IMR-90 (cell line): Measurements from ENCODE around the gene RNF125. TPM values are rescaled to one million over a fixed set of nuclear protein-coding genes. Genes with fewer than 3 reads are reported as not detected.

Experiments used
- ATAC-seq: fragments of 200-7000 bp; cut with Tn5 transposase; 2 replicates; pipeline ENCODE4 v1.9.1; 2020; ENCODE audit warnings: low read depth, mild to moderate bottlenecking, moderate library complexity
- BruUV-seq: library from RNA; stranded (reverse); fragments of 400-500 nt; replicated peaks from 2 replicates; lab custom pipeline; 2021; lab: Mats Ljungman, UMichigan
- CTCF ChIA-PET: fragments of 300-600 bp; formaldehyde crosslinking; extraction: SDS; loops from one replicate; lab custom pipeline; 2021; ENCODE audit warnings: antibody characterized with exemption; lab: Yijun Ruan, JAX
- POLR2A ChIA-PET: fragments of 300-600 bp; sonication (Branson Sonifier 250); formaldehyde crosslinking; loops from one replicate; lab custom pipeline; 2022; ENCODE audit warnings: antibody characterized with exemption; ENCODE audit not compliant: unreplicated experiment; lab: Charles Lee
- DNase-seq: peaks from one replicate; pipeline ENCODE4 v3.0.0; 2013
- H2AFZ ChIP-seq: replicated peaks from 2 replicates; pipeline ENCODE3; 2013; ENCODE audit warnings: low read length, mild to moderate bottlenecking; ENCODE audit not compliant: poor library complexity
- H2AK5ac ChIP-seq: 2 replicates; pipeline ENCODE4 v1.6.1; 2013; ENCODE audit warnings: low read depth, low read length, inconsistent platforms
- H2AK9ac ChIP-seq: replicated peaks from 2 replicates; pipeline ENCODE3; 2013; ENCODE audit warnings: mild to moderate bottlenecking, low read depth, low read length, moderate library complexity; ENCODE audit not compliant: poor library complexity
- H2BK120ac ChIP-seq: 2 replicates; pipeline ENCODE4 v1.6.1; 2013; ENCODE audit warnings: low read depth, low read length, inconsistent platforms
- H2BK15ac ChIP-seq: 3 replicates; pipeline ENCODE4 v1.6.1; 2013; ENCODE audit warnings: low read depth, low read length, inconsistent platforms
- H2BK20ac ChIP-seq: 2 replicates; pipeline ENCODE4 v1.6.1; 2013; ENCODE audit warnings: low read depth, mild to moderate bottlenecking, inconsistent platforms, low read length, moderate library complexity
- H2BK5ac ChIP-seq: 2 replicates; pipeline ENCODE4 v1.6.1; 2013; ENCODE audit warnings: mild to moderate bottlenecking, low read depth, low read length, inconsistent platforms; ENCODE audit not compliant: poor library complexity, severe bottlenecking
- H3K14ac ChIP-seq: replicated peaks from 2 replicates; pipeline ENCODE4 v1.6.1; 2013; ENCODE audit warnings: low read depth, low read length, inconsistent platforms
- H3K18ac ChIP-seq: 2 replicates; pipeline ENCODE4 v1.6.1; 2013; ENCODE audit warnings: low read depth, low read length, control low read depth
- H3K23ac ChIP-seq: 2 replicates; pipeline ENCODE4 v1.6.1; 2013; ENCODE audit warnings: low read depth, low read length, inconsistent platforms
- H3K27ac ChIP-seq: 2 replicates; pipeline ENCODE4 v1.5.1; 2013; ENCODE audit warnings: mild to moderate bottlenecking, control low read depth, low read length; ENCODE audit not compliant: insufficient read depth
- H3K27me3 ChIP-seq: 2 replicates; pipeline ENCODE4 v1.6.1; 2013; ENCODE audit warnings: low read length; ENCODE audit not compliant: control insufficient read depth, insufficient read depth
- H3K36me3 ChIP-seq: 2 replicates; pipeline ENCODE4 v1.6.1; 2013; ENCODE audit warnings: low read length, mixed read lengths; ENCODE audit not compliant: control insufficient read depth, insufficient read depth
- H3K4ac ChIP-seq: 2 replicates; pipeline ENCODE4 v1.6.1; 2013; ENCODE audit warnings: low read depth, low read length, inconsistent platforms
- H3K4me1 ChIP-seq: 2 replicates; pipeline ENCODE4 v1.6.1; 2013; ENCODE audit warnings: low read length, mixed read lengths; ENCODE audit not compliant: control insufficient read depth, insufficient read depth
- H3K4me2 ChIP-seq: 2 replicates; pipeline ENCODE4 v1.6.1; 2013; ENCODE audit warnings: low read depth, mild to moderate bottlenecking, control low read depth, low read length, moderate library complexity
- H3K4me3 ChIP-seq: 2 replicates; pipeline ENCODE4 v1.5.1; 2013; ENCODE audit warnings: low read depth, mild to moderate bottlenecking, control low read depth, low read length, moderate library complexity; ENCODE audit not compliant: insufficient read depth
- H3K56ac ChIP-seq: 2 replicates; pipeline ENCODE4 v1.6.1; 2013; ENCODE audit warnings: low read length, inconsistent platforms; ENCODE audit not compliant: insufficient read depth; ENCODE audit errors: extremely low read depth
- H3K79me1 ChIP-seq, 2 experiments: 2 replicates each; pipeline ENCODE4 v1.6.1; 2013; ENCODE audit warnings: low read length in 2 of 2, inconsistent platforms in 1 of 2, low read depth in 1 of 2
- H3K9ac ChIP-seq: 2 replicates; pipeline ENCODE4 v1.6.1; 2013; ENCODE audit warnings: low read depth, low read length, control low read depth
- H3K9me1 ChIP-seq: 2 replicates; pipeline ENCODE4 v1.6.1; 2013; ENCODE audit warnings: low read length, inconsistent platforms; ENCODE audit not compliant: insufficient read depth
- H3K9me3 ChIP-seq: 2 replicates; pipeline ENCODE4 v1.6.1; 2013; ENCODE audit warnings: low read length; ENCODE audit not compliant: control insufficient read depth, insufficient read depth
- H4K20me1 ChIP-seq: 2 replicates; pipeline ENCODE4 v1.6.1; 2013; ENCODE audit warnings: low read length, inconsistent platforms; ENCODE audit not compliant: insufficient read depth
- H4K5ac ChIP-seq: 2 replicates; pipeline ENCODE4 v1.6.1; 2013; ENCODE audit warnings: mild to moderate bottlenecking, low read depth, low read length, control low read depth
- H4K8ac ChIP-seq, 2 experiments: 2 replicates each; pipeline ENCODE4 v1.6.1; 2013; ENCODE audit warnings: low read depth in 2 of 2, low read length in 2 of 2, control low read depth in 1 of 2, inconsistent platforms in 1 of 2
- H4K91ac ChIP-seq: 2 replicates; pipeline ENCODE4 v1.6.1; 2013; ENCODE audit warnings: low read depth, low read length, inconsistent platforms; ENCODE audit not compliant: insufficient read depth
- CEBPB ChIP-seq: IDR thresholded peaks from 2 replicates; pipeline ENCODE4 v1.6.1; 2012; ENCODE audit warnings: low read depth, low read length, improper control_type of control experiment
- MAZ ChIP-seq: IDR thresholded peaks from 2 replicates; pipeline ENCODE4 v1.6.1; 2012; ENCODE audit warnings: low read depth, mild to moderate bottlenecking, low read length, improper control_type of control experiment, moderate library complexity, borderline replicate concordance
- WGBS, 2 experiments: methylation state at CpG; one replicate each; pipeline versions ENCODE4 v1.1.5 to v1.1.7; 2013; ENCODE audit warnings: missing lambda C conversion rate in 2 of 2; ENCODE audit not compliant: insufficient read length in 1 of 2; ENCODE audit errors: extremely low coverage in 2 of 2; 5-methylcytosine and 5-hydroxymethylcytosine counted together
- dilution Hi-C: fragments of 300-500 bp; cut with HindIII; formaldehyde crosslinking; loops from one replicate; pipeline ENCODE4 v1.14.3; 2018; ENCODE audit warnings: low sequenced_read_pairs; ENCODE audit not compliant: unreplicated experiment
- in situ Hi-C: fragments of 300-500 bp; cut with MboI; formaldehyde crosslinking; loops from 3 replicates; pipeline ENCODE4 v1.14.3; 2019; ENCODE audit warnings: low sequenced_read_pairs, inconsistent platforms, mixed read lengths
- intact Hi-C: fragments of 100-400 bp; cut with micrococcal nuclease; formaldehyde crosslinking; loops from 2 replicates; pipeline ENCODE4 v1.10.0; 2022
- polyA plus RNA-seq, 3 experiments: library from polyadenylated mRNA; depleted of rRNA; stranded (reverse); fragments of >200 nt; gene quantifications; 2 replicates each; pipeline ENCODE4 v1.2.3, GENCODE V29; 2012; ENCODE audit warnings: low replicate concordance in 1 of 3
- total RNA-seq: library from RNA; depleted of rRNA; stranded (reverse); fragments of >200 nt; gene quantifications from 2 replicates; pipeline ENCODE4 v1.2.3, GENCODE V29; 2012

Gene RNF125
- total and polyA plus RNA-seq, 2 of the 4 experiments (the other 2 are of a cell fraction) = under 0.01 to 0.10 TPM

- intact Hi-C loops = loop anchor here (10.0 kb wide), 1 partner anchor 288 kb away; no protein-coding TSS in a partner anchor
- no TSS peak for BruUV-seq
- H3K27me3 ChIP-seq = no peaks in the 10 kb centered on the region
These were observed 78.3 kb downstream of the RNF125 start for GRCh38 chr18:32096946-32097345.

More at GRCh38 chr18:32096946-32097345, 78.3 kb downstream of the RNF125 start:
- Histone ChIP-seq H3K14ac (no peak overlapping the region), H2AK9ac (no peak overlapping the region), H3K9me3 (no peaks in the 10 kb centered on the region), H3K4me1 (no peaks in the 10 kb centered on the region), H3K36me3 (peaks cover 2% of the 10 kb centered on the region; the same call in 1 of the 2 replicates), H3K23ac (no peak overlapping the region), H2BK15ac (no peak overlapping the region), H3K79me1 (peaks cover 0 to 23% of the 10 kb centered on the region in 2 experiments; a peak in 3 of 4 replicates), H2BK120ac (no peak overlapping the region), H4K8ac (no peak overlapping the region), H4K5ac (no peak overlapping the region), H2AFZ (no peak overlapping the region), H4K91ac (no peak overlapping the region), H2BK5ac (no peak overlapping the region), H3K4ac (no peak overlapping the region), H2AK5ac (no peak overlapping the region), H3K4me2 (no peak overlapping the region), H3K4me3 (no peak overlapping the region), H3K18ac (no peak overlapping the region), H3K56ac (no peak overlapping the region), H3K9ac (no peak overlapping the region), H4K20me1 (peaks cover 10% of the 10 kb centered on the region), H3K27ac (no peak overlapping the region), H2BK20ac (no peak overlapping the region), H3K9me1 (peaks cover 2% of the 10 kb centered on the region; the same call in 1 of the 2 replicates)
- ATAC-seq = no peak
- ChIA-PET CTCF (no interaction called here), POLR2A (no interaction called here)
- dilution Hi-C loops (no loop called here), in situ Hi-C loops (no loop called here)
- no peak for TF ChIP-seq CEBPB
- no peak for TF ChIP-seq MAZ
- no CpG with 5 or more reads among the region's 2 CpGs for WGBS, 2 experiments
- DNase-seq = no peak
